Ascending aorta (tissue), 2 donors: ENCODE results near the gene MTFMT. TPM values are rescaled to one million over a fixed set of nuclear protein-coding genes. Genes with fewer than 3 reads are reported as not detected.
A peak's percentile ranks its signal among the peaks of the same experiment; 100 is the strongest.

Source experiments
- DNase-seq, 2 donors: peaks; one replicate each; pipeline ENCODE4 v3.0.0-alpha.2; 2019; ENCODE audit warnings: low spot score in 2 of 2
- H3K27ac ChIP-seq, 2 donors: fragments of 200-600 bp; sonication (generic); one replicate each; pipeline ENCODE4 v1.5.1; 2016 to 2017; ENCODE audit warnings: mild to moderate bottlenecking in 1 of 2
- H3K27me3 ChIP-seq: fragments of 200-600 bp; sonication (generic); one replicate; pipeline ENCODE4 v1.5.1; 2017
- H3K36me3 ChIP-seq, 2 donors: fragments of 200-600 bp; sonication (generic); one replicate each; pipeline ENCODE4 v1.5.1; 2016
- H3K4me1 ChIP-seq, 2 donors: fragments of 200-600 bp; sonication (generic); one replicate each; pipeline ENCODE4 v1.5.1; 2016 to 2017; ENCODE audit warnings: mild to moderate bottlenecking in 1 of 2
- H3K4me3 ChIP-seq, 2 donors: fragments of 200-600 bp; sonication (generic); one replicate each; pipeline ENCODE4 v1.5.1; 2016 to 2017; ENCODE audit warnings: mild to moderate bottlenecking in 1 of 2
- H3K9me3 ChIP-seq, 2 donors: fragments of 200-600 bp; sonication (generic); one replicate each; pipeline ENCODE4 v1.5.1; 2016
- intact Hi-C: fragments of 100-400 bp; cut with DNase I; formaldehyde crosslinking; loops from one replicate; pipeline ENCODE4 v1.15.1; 2023
- total RNA-seq: library from RNA; depleted of rRNA; stranded (reverse); fragments of >200 nt; gene quantifications from one replicate; pipeline ENCODE4 v1.1.0, GENCODE V29; 2016
- TF ChIP-seq, protein P1 (sequence below), 3 experiments: fragments of 200-600 bp in 2 of 3; fragments of 450-650 bp in 1 of 3; sonication (generic) in 2 of 3; IDR thresholded peaks; one replicate each; pipeline ENCODE4 v1.5.1; 2016 to 2019; ENCODE audit warnings: antibody characterized with exemption in 3 of 3, mild to moderate bottlenecking in 1 of 3, moderate library complexity in 1 of 3

MTFMT gene
- total RNA-seq, 1 donor from 2014 or later, result 54.7 TPM

GRCh38 chr15:65032801-65033537 lies 3.5 kb upstream of the MTFMT start:
- Histone ChIP-seq H3K9me3 (no peaks in the 10 kb centered on the region), H3K36me3 (no peaks in the 10 kb centered on the region), H3K4me1 (peaks cover 0 to 5% of the 10 kb centered on the region in 2 donors), H3K27me3 (no peaks in the 10 kb centered on the region), H3K4me3 (no peak overlapping the region), H3K27ac (no peak overlapping the region)
- intact Hi-C loops, result loop anchor here (1.0 to 10.0 kb wide), 5 partner anchors 20 to 264 kb away; partner anchors contain the start of gene RNU5A-1
- peak in 1 of 2 donors; percentile 80 for DNase-seq
- TF ChIP-seq, protein P1, sequence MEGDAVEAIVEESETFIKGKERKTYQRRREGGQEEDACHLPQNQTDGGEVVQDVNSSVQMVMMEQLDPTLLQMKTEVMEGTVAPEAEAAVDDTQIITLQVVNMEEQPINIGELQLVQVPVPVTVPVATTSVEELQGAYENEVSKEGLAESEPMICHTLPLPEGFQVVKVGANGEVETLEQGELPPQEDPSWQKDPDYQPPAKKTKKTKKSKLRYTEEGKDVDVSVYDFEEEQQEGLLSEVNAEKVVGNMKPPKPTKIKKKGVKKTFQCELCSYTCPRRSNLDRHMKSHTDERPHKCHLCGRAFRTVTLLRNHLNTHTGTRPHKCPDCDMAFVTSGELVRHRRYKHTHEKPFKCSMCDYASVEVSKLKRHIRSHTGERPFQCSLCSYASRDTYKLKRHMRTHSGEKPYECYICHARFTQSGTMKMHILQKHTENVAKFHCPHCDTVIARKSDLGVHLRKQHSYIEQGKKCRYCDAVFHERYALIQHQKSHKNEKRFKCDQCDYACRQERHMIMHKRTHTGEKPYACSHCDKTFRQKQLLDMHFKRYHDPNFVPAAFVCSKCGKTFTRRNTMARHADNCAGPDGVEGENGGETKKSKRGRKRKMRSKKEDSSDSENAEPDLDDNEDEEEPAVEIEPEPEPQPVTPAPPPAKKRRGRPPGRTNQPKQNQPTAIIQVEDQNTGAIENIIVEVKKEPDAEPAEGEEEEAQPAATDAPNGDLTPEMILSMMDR (IDR thresholded peaks at IDR 0.05), result peak; percentile 74 to 81 (median 81)

DNA sequence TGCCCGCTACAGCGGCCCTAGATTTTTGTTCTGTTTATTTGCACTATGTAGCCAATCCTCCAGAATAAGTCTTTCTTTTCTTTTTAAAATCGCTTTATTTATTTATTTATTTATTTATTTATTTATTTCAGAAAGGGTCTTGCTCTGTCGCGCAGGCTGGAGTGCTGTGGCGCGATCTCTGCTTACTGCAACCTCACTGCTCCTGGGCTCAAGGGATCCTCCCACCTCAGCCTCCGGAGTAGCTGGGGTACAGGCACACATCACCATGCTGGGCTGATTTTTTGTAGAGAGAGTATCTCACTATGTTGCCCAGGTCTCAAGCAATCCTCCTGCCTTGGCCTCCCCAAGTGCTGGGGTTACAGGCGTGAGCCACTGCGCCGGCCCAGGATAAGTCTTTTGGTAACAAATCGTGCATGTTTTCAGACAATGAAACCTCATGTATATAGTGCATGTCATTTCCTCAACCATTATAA lies 333 bp upstream of the MTFMT start:
- Histone ChIP-seq H3K27me3 (no peaks in the 10 kb centered on the region), H3K36me3 (peaks cover 3 to 4% of the 10 kb centered on the region in 2 donors), H3K4me1 (peaks cover 0 to 8% of the 10 kb centered on the region in 2 donors), H3K9me3 (no peaks in the 10 kb centered on the region), H3K4me3 (peak overlapping the region; percentile 79 to 97), H3K27ac (peak overlapping the region in 1 of 2 donors; percentile 79)
- intact Hi-C loops, result loop anchor here (1.0 to 10.0 kb wide), 4 partner anchors 153 to 298 kb away; partner anchors contain the start of gene RNU5A-1
- TF ChIP-seq, protein P1 (IDR thresholded peaks at IDR 0.05), result no peak
- no peak for DNase-seq

- H3K9me3 ChIP-seq, result no peaks in the 10 kb centered on the region
- no peaks in the 10 kb centered on the region for H3K27me3 ChIP-seq
- peaks cover 0 to 8% of the 10 kb centered on the region in 2 donors for H3K4me1 ChIP-seq
- DNase-seq, result no peak
- peaks cover 3 to 12% of the 10 kb centered on the region in 2 donors for H3K36me3 ChIP-seq
- TF ChIP-seq, protein P1 (IDR thresholded peaks at IDR 0.05), result no peak
- intact Hi-C loops, result no loop called here
- H3K4me3 ChIP-seq, result peak overlapping the region; percentile 79 to 97
- no peak overlapping the region for H3K27ac ChIP-seq
Measured at GRCh38 chr15:65028338-65028737, 1.1 kb downstream of the MTFMT start.

DNA sequence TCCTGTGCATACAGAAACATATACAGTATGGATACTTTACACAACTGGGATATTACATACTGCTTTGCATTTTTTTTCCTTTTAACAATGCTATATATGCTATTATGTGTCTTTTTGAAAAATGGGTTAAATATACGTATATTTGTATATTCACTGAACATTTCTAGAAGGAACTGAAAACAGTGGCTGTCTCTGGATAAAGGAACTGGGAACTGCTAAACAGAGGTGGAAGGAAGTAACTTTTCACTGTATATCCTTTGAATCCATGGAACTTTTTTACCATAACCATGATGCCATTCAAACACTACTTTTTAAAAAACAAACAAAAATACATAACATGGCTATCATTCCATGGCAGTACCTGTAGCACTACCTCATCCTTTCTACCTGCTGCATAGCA lies 1.8 kb downstream of the MTFMT start:
- no peak for DNase-seq
- no peak overlapping the region for H3K27ac ChIP-seq
- H3K27me3 ChIP-seq, result no peaks in the 10 kb centered on the region
- H3K4me1 ChIP-seq, result peaks cover 0 to 8% of the 10 kb centered on the region in 2 donors
- intact Hi-C loops, result no loop called here
- TF ChIP-seq, protein P1 (IDR thresholded peaks at IDR 0.05), result no peak
- peak overlapping the region; percentile 15 to 97 for H3K4me3 ChIP-seq
- peaks cover 3 to 12% of the 10 kb centered on the region in 2 donors for H3K36me3 ChIP-seq
- H3K9me3 ChIP-seq, result no peaks in the 10 kb centered on the region

DNA sequence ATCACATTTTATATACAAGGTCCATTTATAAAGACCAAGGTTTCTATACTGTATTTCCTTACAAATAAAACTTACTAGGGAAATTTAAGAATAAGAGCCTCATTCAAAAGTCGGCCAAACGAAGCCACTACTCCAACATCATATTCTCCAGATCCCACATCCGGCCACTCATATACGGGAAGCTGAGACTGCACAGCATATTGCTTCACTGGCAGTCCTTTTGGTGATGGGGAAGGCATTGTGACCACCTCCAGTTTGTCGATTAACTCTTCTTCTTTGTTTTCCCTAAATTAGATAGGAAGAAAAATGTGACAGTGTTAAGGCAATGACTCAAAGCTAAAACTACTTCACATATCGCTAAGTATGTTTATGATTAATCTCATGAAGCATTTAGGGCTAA lies 2.7 kb downstream of the MTFMT start:
- DNase-seq, result no peak
- Histone ChIP-seq H3K27ac (no peak overlapping the region), H3K27me3 (no peaks in the 10 kb centered on the region), H3K9me3 (no peaks in the 10 kb centered on the region), H3K4me3 (no peak overlapping the region), H3K36me3 (peaks cover 3 to 14% of the 10 kb centered on the region in 2 donors), H3K4me1 (peaks cover 0 to 8% of the 10 kb centered on the region in 2 donors)
- TF ChIP-seq, protein P1 (IDR thresholded peaks at IDR 0.05), result no peak
- intact Hi-C loops, result no loop called here
